ENCODE results near the gene NCK2. TPM values are rescaled to one million over a fixed set of nuclear protein-coding genes. Genes with fewer than 3 reads are reported as not detected.

NCK2 gene
- total and polyA plus RNA-seq, 2 of the 13 experiments (the other 11 are each of a cell fraction or from before 2014, with no cell fraction given), result 14.8 to 23.5 TPM

GRCh38 chr2:105934467-105934866, 189.8 kb downstream of the NCK2 start (continued):
- TF ChIP-seq ZNF768 (CRISPR knock-in tag; IDR thresholded peaks at IDR 0.05) (no peak), SIX4 (CRISPR knock-in tag; IDR thresholded peaks at IDR 0.05) (peak; percentile 29; the same call in 1 of the 2 replicates), CAMTA2 (CRISPR knock-in tag; IDR thresholded peaks at IDR 0.05; ENCODE audit: borderline replicate concordance) (no peak), SAP130 (CRISPR knock-in tag; IDR thresholded peaks at IDR 0.05; ENCODE audit: low read depth) (0 out of 2 replicates have a peak, but pooled peaks have one; percentile 14), ZNF33A (CRISPR knock-in tag; IDR thresholded peaks at IDR 0.05; ENCODE audit: borderline replicate concordance) (no peak), ZNF644 (CRISPR knock-in tag; IDR thresholded peaks at IDR 0.05; ENCODE audit: low read depth) (peak; percentile 67; the same call in 1 of the 2 replicates), SOX13 (IDR thresholded peaks at IDR 0.05) (no peak; the same call in 1 of the 2 replicates), SOX13 (CRISPR knock-in tag; conservative IDR thresholded peaks at IDR 0.05 in 1 of 2, IDR thresholded peaks at IDR 0.05 in 1 of 2) (peak in 1 of 2 experiments; percentile 57; a peak in 1 of 4 replicates), FUBP1 (CRISPR knock-in tag; IDR thresholded peaks at IDR 0.05; ENCODE audit: borderline replicate concordance) (no peak), EP300 (IDR thresholded peaks at IDR 0.05; ENCODE audit: low read depth in 2 of 2, low read length in 2 of 2) (peak in 1 of 2 experiments; percentile 69; a peak in 2 of 4 replicates), EP300 (CRISPR knock-in tag; IDR thresholded peaks at IDR 0.05; ENCODE audit: borderline replicate concordance) (no peak), TCF7L2 (IDR thresholded peaks at IDR 0.05; ENCODE audit: low read depth, low read length) (peak; percentile 68; the same call in 1 of the 2 replicates), ZNF292 (CRISPR knock-in tag; IDR thresholded peaks at IDR 0.05; ENCODE audit: borderline replicate concordance, low read depth) (peak; percentile 43; the same call in 1 of the 2 replicates), NR2F2 (IDR thresholded peaks at IDR 0.05; ENCODE audit: borderline replicate concordance, low read depth) (peak; percentile 74), AHDC1 (CRISPR knock-in tag; IDR thresholded peaks at IDR 0.05; ENCODE audit: borderline replicate concordance) (peak; percentile 59; the same call in 1 of the 2 replicates), FLYWCH1 (CRISPR knock-in tag; IDR thresholded peaks at IDR 0.05) (no peak), MXD3 (CRISPR knock-in tag; IDR thresholded peaks at IDR 0.05) (no peak), PHF21A (CRISPR knock-in tag; IDR thresholded peaks at IDR 0.05) (0 out of 2 replicates have a peak, but pooled peaks have one; percentile 24)
- TF ChIP-seq, protein P1, sequence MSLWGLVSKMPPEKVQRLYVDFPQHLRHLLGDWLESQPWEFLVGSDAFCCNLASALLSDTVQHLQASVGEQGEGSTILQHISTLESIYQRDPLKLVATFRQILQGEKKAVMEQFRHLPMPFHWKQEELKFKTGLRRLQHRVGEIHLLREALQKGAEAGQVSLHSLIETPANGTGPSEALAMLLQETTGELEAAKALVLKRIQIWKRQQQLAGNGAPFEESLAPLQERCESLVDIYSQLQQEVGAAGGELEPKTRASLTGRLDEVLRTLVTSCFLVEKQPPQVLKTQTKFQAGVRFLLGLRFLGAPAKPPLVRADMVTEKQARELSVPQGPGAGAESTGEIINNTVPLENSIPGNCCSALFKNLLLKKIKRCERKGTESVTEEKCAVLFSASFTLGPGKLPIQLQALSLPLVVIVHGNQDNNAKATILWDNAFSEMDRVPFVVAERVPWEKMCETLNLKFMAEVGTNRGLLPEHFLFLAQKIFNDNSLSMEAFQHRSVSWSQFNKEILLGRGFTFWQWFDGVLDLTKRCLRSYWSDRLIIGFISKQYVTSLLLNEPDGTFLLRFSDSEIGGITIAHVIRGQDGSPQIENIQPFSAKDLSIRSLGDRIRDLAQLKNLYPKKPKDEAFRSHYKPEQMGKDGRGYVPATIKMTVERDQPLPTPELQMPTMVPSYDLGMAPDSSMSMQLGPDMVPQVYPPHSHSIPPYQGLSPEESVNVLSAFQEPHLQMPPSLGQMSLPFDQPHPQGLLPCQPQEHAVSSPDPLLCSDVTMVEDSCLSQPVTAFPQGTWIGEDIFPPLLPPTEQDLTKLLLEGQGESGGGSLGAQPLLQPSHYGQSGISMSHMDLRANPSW (CRISPR knock-in tag; IDR thresholded peaks at IDR 0.05; ENCODE audit: borderline replicate concordance), result no peak

All from HepG2 (cell line).